Measurements from ENCODE around the gene TRMT10B.
A peak's percentile ranks its signal among the peaks of the same experiment; 100 is the strongest.

The TRMT10B gene

GRCh38 chr9:37753489-37754190 lies at the start of gene TRMT10B:
TRMT10B (plus strand) TSS chr9:37753805; CDS start chr9:37761932, 8,127 bp downstream.
- DNase-seq (ENCODE audit: low read depth, low spot score), result no peak
- H3K27ac ChIP-seq, result peak within 1 kb of the TSS; percentile 42

GRCh38 chr9:37705787-37706186 lies 47.8 kb upstream of the TRMT10B start:
- no peak overlapping the region for H3K27ac ChIP-seq
- no peak for DNase-seq (ENCODE audit: low read depth, low spot score)

GRCh38 chr9:37706290-37706689 lies 47.3 kb upstream of the TRMT10B start:
- no peak overlapping the region for H3K27ac ChIP-seq
- peak; percentile 22 for DNase-seq (ENCODE audit: low read depth, low spot score)

GRCh38 chr9:37707748-37708147 lies 45.9 kb upstream of the TRMT10B start:
- H3K27ac ChIP-seq, result no peak overlapping the region

GRCh38 chr9:37710046-37710445 lies 43.6 kb upstream of the TRMT10B start:
- DNase-seq (ENCODE audit: low read depth, low spot score), result no peak
- no peak overlapping the region for H3K27ac ChIP-seq

More at GRCh38 chr9:37707748-37708147, 45.9 kb upstream of the TRMT10B start:
- no peak for DNase-seq (ENCODE audit: low read depth, low spot score)

GRCh38 chr9:37715260-37715659 lies 38.3 kb upstream of the TRMT10B start:
- no peak for DNase-seq (ENCODE audit: low read depth, low spot score)
- no peak overlapping the region for H3K27ac ChIP-seq

GRCh38 chr9:37715991-37716505 lies 37.6 kb upstream of the TRMT10B start:
- no peak overlapping the region for H3K27ac ChIP-seq
- no peak for DNase-seq (ENCODE audit: low read depth, low spot score)

GRCh38 chr9:37719526-37719925 lies 34.1 kb upstream of the TRMT10B start:
- no peak overlapping the region for H3K27ac ChIP-seq
- DNase-seq (ENCODE audit: low read depth, low spot score), result no peak

GRCh38 chr9:37727013-37727412 lies 26.6 kb upstream of the TRMT10B start:
- no peak for DNase-seq (ENCODE audit: low read depth, low spot score)
- no peak overlapping the region for H3K27ac ChIP-seq

GRCh38 chr9:37729499-37729898 lies 24.1 kb upstream of the TRMT10B start:
- H3K27ac ChIP-seq, result peak overlapping the region; percentile 16
- peak; percentile 49 for DNase-seq (ENCODE audit: low read depth, low spot score)

GRCh38 chr9:37730256-37730655 lies 23.3 kb upstream of the TRMT10B start:
- DNase-seq (ENCODE audit: low read depth, low spot score), result no peak
- H3K27ac ChIP-seq, result peak overlapping the region; percentile 16

- no peak overlapping the region for H3K27ac ChIP-seq
- DNase-seq (ENCODE audit: low read depth, low spot score), result no peak
Measured at GRCh38 chr9:37730839-37731238, 22.8 kb upstream of the TRMT10B start.

GRCh38 chr9:37732086-37732741 lies 21.4 kb upstream of the TRMT10B start:
- DNase-seq (ENCODE audit: low read depth, low spot score), result no peak
- no peak overlapping the region for H3K27ac ChIP-seq

GRCh38 chr9:37732952-37733351 lies 20.7 kb upstream of the TRMT10B start:
- H3K27ac ChIP-seq, result no peak overlapping the region
- DNase-seq (ENCODE audit: low read depth, low spot score), result no peak

- no peak overlapping the region for H3K27ac ChIP-seq
- no peak for DNase-seq (ENCODE audit: low read depth, low spot score)
Measured at GRCh38 chr9:37739222-37739621, 14.4 kb upstream of the TRMT10B start.

- no peak for DNase-seq (ENCODE audit: low read depth, low spot score)
- H3K27ac ChIP-seq, result no peak overlapping the region
Measured at GRCh38 chr9:37740128-37740527, 13.5 kb upstream of the TRMT10B start.

- DNase-seq (ENCODE audit: low read depth, low spot score), result no peak
- H3K27ac ChIP-seq, result no peak overlapping the region
Measured at GRCh38 chr9:37740631-37741328, 12.8 kb upstream of the TRMT10B start.

- H3K27ac ChIP-seq, result no peak overlapping the region
- no peak for DNase-seq (ENCODE audit: low read depth, low spot score)
Measured at GRCh38 chr9:37745970-37746369, 7.6 kb upstream of the TRMT10B start.

- no peak overlapping the region for H3K27ac ChIP-seq
- no peak for DNase-seq (ENCODE audit: low read depth, low spot score)
Measured at GRCh38 chr9:37746448-37747270, 6.9 kb upstream of the TRMT10B start.

GRCh38 chr9:37747271-37747753 lies 6.3 kb upstream of the TRMT10B start:
- no peak overlapping the region for H3K27ac ChIP-seq
- DNase-seq (ENCODE audit: low read depth, low spot score), result no peak
